NAMALWA (cell line): Measurements from ENCODE around the gene LYAR.
A peak's percentile ranks its signal among the peaks of the same experiment; 100 is the strongest.

Experiments
- DNase-seq: peaks from one replicate; pipeline ENCODE4 v3.0.0-alpha.2; 2015; ENCODE audit warnings: low spot score

LYAR gene, protein sequence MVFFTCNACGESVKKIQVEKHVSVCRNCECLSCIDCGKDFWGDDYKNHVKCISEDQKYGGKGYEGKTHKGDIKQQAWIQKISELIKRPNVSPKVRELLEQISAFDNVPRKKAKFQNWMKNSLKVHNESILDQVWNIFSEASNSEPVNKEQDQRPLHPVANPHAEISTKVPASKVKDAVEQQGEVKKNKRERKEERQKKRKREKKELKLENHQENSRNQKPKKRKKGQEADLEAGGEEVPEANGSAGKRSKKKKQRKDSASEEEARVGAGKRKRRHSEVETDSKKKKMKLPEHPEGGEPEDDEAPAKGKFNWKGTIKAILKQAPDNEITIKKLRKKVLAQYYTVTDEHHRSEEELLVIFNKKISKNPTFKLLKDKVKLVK

DNA sequence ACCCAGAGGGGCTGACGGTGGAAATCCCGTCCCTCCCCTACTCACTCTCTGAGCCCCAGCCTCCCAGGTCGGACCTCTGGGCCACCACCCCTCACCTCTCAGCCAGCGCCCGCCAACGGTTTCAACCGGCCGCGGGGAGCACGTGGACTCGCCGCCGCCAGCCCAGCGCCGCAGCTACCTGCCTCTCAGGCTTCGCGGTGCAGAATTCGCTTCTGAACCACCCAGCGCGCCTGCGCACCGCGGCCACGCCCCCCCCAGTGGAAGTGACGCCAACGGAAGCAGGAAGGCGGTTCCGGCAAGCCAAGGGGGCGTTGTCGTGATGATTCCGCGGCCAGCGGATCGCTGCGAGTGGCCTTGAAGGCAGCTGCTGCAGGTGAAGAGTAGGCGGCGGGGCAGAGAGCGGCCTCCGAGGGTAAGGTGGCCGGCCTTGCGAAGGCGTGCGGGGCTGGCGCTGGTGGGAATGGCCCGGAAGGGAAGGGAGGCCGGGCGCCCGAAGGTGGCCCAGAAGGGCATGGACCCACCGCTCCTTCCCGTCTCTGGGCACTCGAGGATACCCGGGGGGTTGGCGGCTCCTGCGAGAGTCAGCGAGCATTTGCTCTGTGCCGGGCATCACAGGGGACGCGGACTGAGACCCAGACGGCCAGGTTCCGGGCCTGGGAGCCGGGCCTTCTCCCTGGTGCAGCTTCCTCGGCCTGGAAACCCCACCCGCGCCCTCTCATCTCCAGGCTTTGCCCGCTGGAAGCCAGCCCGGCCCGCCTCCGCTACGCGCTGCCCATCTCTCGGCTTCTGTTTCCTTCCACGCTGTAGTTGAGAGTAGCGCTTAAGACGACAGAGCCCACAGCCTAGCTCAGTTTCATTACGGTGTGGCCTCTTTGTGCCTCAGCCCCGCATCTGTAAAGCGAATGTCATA, at the start of gene LYAR, which contains the start of gene ZBTB49:
TSS of gene LYAR (minus strand) at position 214 of the 910 bp plus-strand sequence. CDS start 6,412 bp downstream, outside the sequence.
TSS of gene ZBTB49 (plus strand) at position 311 of the 910 bp plus-strand sequence. CDS start 9,695 bp downstream, outside the sequence.
- peak; percentile 94 for DNase-seq

DNA sequence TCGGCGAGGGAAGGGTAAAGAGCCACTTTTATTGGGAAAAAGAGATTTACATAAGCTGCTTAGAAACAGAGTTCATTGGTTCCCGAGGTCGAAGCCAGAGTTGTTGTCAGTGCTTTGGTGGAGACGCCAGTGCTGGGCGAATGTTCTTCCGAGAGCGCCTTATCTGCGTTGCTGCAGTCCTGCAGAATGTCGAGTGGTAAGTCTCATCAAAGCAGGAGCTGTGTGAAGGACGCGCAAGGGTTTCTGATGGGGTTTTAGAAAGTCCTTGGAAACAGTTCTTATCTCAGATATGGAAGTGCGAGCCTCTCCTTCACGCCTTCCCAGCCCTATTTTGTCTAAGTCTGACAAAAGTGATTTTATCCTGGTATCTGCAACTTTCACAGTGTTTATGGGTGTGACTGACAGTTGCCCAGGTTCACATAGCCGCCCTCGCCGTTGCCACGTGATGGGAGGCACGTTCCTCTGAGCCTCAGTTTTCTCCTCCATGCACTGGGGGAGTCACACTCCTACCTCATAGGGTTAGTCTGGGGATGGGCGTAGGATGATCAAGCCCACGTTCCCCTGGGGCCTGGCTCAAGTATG, 49.6 kb upstream of the LYAR start:
- DNase-seq = no peak

DNA sequence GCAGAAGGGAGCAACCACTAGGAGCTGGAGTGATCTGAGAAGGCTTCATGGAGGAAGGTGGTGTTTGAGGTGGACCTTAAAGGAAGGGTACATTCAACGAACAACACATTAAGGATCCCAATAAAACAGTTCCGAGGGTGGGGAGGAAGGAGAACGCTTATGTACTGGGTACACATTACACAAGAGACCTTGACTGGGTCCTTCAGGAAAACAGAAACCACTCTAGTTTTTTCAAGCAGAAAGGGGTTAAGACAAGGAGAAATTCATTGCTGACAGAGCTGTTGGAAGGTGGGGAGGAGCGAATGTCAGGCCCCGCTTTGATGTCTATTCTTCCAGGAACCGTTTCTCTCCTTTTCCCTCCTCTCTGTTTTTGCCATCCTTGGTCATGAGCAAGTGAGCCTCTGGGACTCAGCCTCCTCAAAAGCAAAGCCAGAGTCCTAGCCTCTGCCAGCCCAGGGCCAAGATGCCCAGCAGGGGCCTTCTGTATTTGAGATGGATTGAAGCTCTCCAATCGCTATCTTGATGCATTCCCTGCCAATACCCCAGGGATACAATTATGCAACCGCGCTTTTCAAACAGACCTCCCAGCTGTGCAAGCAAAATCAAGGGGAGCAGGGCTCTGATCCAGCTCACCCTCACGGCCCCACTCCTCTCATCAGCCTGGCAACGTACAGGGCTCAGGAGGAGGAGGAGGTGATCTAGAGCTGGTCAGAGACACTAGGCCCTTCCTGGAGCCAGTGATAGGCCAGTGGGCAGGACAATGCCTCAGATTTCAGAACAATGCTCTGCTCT, 48.5 kb upstream of the LYAR start:
- DNase-seq = no peak

DNA sequence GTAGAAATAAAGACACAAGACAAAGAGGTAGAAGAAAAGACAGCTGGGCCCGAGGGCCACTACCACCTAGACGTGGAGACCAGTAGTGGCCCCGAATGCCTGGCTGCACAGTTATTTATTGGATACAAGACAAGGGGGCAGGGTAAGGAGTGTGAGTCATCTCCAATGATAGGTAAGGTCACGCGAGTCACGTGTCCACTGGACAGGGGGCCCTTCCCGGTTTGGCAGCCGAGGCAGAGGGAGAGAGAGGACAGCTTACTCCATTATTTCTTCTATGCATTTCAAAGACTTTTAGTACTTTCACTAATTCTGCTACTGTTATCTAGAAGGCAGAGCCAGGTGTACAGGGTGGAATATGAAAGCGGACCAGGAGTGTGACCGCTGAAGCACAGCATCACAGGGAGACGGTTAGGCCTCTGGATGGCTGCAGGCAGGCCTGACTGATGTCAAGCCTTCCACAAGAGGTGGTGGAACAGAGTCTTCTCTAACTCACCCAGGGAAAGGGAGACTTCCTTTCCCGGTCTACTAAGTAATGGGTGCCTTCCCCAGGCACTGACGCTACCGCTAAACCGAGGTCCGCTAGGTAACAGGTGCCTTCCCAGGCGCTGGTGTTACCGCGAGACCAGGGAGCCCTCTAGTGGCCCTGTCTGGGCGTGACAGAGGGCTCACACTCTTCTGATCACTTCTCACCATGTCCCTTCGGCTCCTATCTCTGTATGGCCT, 45.0 kb upstream of the LYAR start:
- peak; percentile 81 for DNase-seq

DNA sequence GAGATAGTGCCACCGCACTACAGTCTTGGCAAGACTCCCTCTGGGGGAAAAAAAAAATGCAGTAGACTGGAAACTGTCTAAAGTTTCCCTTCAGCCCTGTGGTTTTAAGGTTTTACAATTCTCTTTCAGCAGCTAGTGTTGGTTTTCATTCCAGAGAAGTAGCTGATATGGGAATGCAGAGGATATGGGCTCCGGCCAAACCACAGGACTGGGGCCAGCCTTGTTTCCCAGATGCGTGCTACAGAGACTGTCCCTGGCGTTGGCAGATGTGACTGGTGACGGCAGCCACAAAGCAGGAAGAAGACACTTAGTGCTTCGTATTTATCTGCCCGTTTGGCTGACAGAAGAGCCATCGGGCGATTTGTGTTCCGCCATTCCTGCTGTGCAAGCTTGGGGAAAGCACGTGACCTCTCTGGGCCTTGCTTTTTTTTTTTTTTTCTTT, 43.3 kb upstream of the LYAR start:
- no peak for DNase-seq

DNA sequence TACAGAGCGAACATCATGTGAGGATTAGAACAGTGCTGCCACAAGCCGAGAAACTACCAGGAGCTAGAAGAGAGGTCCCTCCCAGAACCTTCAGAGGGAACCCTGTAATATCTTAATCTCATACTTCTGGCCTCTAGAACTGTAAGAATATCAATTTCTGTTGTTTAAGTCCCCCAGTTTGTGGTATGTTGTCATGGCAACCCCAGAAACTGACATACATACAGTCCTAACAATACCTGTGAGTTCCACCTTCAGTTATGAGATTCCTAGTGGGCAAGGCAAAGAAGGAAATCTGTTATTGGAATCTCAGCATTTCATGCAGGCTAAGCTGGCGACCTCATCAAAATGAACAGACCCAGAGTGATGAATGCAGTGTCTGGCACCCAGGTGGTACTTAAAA, 42.6 kb upstream of the LYAR start:
- no peak for DNase-seq

DNA sequence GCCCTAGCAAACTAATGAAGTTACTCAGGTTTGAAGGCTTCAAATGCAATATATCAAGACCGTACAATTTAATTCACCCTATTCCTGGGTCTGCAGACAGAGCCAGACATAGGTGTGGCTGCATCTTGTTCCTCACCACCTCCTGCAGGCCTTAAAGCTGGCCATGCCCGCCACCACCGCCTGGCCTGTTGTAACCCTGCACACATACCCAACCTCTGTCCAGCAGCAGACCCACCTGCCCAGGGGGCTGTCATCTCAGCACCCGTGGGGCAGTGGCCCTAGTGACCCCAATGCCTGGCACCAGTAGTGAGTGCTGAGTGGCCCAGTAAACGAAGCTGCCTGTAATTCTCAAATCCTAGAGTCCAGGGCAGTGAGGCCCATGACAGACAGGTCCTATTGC, 40.8 kb upstream of the LYAR start:
- DNase-seq = no peak

DNA sequence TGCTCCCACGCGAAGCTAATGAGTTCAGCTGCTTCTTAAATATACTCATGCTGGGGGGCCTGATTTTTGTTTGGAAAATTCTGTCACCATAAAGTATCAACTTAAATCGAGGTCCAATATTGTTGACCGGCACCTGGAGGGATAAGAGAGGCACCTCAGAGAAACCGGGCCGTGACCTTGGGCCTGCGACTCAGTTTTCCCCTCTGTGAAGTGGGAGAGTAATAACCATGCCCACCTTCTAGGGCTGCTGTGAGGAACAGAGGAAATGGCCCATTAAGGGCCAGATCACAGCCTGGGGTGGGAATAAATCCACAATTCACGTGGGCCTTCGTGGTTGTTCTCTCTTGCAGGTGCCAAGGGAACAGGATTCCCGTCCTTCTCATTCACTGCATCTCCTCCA, 39.5 kb upstream of the LYAR start:
- no peak for DNase-seq

DNA sequence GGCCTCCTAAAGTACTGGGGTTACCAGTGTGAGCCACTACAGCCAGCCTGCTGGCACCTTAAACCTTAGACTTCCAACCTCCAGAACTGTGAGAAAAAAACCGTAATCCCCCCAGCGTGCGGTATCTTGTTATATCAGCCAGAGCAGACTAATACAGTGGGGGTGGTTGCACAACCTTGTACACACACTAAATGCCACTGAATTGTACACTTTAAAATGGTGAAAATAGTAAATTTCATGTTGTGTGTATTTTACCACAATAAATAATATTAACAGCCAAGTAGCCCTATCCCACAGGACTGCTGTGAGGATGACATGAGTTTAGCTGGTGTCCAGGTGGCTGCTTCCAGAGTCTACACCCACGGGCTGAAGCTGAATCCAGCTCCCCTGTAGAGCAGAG, 38.9 kb upstream of the LYAR start:
- DNase-seq = no peak

DNA sequence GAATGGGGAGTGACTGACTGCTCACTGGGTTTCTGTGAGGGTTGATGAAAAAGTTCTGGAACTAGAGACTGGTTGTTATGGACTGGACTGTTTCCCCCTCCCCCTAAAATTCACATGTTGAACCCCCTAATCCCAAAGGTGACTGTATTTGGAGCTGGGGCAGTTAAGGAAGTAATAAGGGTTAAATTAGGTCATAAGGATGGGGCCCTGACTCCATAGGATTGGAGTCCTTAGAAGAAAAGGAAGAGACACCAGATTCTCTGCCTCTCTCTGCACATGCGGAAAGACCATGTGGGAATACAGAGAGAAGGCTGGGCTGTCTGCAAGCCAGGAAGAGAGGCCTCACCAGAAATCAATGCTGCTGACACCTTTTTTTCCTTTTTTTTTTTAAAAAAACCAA, 38.3 kb upstream of the LYAR start:
- no peak for DNase-seq

DNA sequence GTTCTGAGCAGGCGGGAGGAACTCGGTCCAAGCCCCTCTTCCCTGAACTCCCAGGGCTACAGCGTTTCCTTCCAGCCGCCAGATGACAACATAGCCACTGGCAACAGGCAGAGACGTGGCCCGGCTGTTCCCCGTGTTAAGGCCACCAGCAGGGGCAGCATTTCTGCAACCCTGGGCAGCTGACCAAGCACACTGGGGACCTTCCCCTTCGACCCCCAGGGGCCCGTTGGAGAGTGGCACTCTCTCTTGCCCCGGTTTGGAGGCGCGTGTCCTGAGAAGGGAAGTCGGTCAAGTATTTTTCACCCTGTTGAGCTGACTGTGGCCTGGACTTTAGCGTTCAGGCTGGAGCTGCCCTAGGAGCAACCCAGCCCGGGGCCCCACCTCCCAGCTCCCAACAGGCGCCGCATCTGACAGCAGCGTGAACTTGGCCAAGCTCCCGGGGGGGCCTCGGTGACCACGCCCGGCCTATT, 37.7 kb upstream of the LYAR start:
- DNase-seq = no peak

DNA sequence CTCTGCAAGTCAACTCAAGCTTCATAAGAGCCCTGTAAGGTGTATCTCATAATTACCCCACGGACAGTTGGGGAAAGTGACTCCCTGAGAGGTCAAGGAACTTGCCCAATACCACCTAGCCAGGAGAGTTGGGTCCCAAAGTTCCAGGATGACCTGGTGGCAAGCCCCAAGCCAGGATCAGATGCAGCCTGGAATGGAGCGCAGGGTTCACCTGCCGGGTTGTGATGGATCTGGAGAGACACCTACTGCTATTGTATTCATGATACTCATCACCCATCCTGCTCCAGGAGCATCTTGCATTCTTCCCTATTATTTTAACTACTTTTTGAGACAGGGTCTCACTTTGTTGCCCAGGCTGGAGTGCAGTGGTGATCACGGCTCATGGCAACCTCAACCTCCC, 36.2 kb upstream of the LYAR start:
- DNase-seq = no peak

DNA sequence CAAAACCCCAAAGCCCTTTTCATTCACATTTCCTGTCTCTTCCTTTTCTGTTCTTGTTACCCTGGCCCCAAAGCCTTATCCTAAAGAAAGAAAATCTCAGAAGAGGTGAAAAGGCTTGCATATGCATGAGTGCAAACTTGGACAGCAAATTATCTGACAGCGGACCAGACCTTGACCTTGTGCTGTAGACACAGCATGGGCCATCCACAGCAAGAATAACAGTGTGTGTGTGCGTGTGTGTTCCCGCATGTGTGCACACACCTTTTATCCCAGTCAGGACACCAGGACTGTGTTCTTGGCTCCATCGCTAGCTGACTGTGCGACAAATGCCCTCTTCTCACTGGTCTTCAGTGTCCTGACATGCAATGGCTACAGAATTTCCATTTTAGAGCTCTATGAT, 35.4 kb upstream of the LYAR start:
- DNase-seq = no peak

DNA sequence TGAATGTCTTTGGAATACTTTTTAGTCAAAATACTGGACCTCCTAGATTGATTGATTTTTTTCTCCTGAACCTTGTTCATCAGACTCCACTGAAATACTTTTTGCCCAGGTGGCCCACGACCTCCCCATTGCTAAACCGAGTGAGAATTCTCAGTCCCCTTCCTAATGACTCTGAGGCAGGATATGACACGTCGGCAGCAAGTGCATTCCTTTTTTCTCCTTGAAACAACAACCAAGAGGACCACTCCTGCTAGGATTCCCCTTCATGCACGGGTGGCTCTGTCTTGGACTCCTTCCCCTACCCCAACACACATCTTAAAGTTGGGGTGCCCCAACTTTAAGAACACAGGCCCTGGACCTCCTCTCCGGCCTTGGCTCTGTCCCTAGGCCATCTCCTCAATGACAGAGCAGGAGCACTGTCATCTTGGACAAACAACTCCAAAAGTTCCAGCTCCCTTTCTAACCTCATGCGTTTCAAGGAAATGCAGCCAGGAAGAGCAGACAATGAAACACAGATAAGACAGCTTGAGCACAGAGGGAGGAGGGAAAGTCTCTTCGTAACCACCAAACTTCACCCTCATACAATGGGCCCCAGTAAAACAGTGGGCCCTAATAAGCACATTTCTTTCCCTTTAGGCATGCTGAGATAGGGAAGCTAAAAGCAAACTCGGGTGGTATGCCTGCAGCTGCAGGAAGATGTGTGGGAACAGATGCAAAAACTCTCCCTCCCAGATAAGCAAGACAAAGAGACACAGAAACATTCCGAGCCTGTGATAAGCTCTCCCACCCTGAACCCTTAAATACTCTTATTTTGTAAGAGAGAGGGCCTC, 34.0 kb upstream of the LYAR start:
- no peak for DNase-seq

DNA sequence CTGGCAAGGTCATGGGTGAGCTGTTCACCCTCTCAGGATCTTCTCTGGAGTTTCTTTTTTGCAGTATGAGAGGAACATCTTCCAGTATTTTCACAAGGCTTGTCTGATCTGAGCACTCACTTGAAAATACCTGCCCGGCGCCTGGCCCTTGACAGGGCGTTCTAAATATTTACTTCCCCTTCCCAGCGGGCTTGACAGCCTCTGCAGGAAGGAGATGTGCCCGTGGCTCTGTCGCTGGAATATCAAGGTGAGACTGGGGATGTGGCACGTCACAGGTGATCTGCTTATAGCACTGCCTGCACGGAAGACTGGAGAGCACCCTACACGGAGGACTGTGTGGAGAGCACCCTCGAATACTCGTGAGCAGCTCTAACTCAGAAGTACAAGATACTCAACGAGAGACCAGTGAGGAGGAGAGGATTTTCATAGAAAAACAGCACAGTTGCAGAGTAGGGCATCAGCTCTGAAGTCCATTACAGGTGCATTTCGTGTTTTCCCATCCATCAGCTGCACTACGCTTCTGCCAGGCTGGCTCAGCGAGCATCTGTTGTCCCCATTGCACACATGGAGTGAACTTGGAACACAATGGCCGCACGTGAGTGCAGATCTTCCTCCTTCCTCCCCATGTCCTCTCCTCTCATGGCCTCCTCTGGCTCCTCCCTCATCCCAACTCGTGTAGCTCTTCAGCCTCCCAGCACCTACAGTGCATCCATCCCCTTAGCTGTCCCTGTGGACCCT, 32.2 kb upstream of the LYAR start:
- no peak for DNase-seq

DNA sequence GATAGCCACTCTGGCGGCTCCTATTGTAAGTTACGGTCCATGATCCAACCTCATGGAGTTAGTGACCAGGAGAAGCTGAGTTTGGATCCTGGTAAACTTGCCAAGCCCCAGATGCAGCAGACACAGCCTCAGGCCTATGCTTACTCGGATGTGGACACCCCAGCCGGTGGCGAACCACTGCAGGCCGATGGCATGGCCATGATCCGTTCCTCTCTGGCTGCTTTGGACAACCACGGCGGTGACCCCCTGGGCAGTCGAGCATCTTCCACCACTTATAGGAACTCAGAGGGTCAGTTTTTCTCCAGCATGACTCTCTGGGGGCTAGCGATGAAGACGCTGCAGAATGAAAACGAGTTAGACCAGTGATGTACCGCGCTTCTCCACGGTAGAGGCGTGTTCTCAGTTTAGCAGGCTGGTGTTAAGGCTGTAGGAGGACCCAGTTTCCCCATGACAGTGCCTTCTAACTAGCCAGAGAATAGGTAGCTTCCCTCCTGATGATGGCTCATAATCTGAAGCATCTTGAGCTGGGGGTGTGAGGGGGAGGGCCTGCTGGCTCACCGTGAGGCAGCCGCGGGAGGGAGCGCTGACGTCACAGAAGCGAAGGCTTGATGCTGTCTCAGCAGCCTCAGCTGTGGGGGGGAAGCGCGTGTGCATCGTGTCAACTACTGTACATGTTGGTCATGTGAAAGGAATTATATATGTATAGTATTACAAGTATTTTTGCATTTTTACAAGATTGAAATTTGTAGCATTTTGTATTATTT, 31.2 kb upstream of the LYAR start:
- no peak for DNase-seq

DNA sequence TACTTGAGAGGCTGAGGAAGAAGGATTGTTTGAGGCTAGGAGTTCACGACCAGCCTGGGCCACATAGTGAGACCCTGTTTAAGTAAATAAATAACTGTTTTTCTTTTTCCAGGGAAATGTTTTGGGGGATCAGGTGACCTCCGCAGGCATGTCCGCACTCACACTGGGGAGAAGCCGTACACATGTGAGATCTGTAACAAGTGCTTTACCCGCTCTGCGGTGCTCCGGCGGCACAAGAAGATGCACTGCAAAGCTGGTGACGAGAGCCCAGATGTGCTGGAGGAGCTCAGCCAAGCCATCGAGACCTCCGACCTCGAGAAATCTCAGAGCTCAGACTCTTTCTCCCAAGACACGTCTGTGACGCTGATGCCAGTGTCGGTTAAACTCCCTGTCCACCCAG, 30.6 kb upstream of the LYAR start:
- no peak for DNase-seq

DNA sequence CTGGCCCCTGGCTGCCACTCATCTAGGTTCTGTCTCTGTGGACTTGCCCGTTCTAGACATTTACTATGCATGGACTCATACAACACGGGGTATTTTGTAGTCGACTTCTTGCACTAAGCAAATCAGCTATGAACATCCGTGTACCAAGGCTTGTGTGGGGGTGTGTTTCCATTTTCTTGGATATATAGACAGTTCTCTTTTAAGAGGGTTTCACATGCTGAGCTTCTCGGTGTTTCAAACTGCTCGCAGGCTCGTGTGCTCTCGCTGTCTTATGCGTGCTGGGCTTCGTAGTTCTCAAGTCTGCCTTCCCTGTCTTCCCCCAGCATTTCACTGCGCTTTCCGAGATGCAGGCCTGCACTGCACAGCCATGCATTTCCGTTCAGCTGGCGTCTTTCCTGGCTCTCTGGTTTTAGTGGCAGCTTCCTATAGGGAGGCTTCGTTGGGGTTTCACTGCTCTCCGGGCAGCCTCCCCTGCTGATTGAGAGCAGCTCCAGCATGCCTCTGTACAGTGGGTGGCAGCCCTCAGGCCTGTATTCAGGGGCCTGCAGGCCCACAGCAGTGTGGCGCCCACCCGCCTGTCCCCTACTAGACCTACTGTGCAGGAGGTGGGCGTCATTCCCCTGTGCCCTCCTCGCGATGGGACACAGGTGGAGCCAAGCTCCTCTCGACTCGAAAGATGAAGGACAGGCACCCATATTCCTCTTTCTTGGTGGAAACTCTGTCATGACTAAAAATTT, 27.7 kb upstream of the LYAR start:
- no peak for DNase-seq
